Calu3 (cell line): ENCODE measurements around the gene LRRC56. TPM values are rescaled to one million over a fixed set of nuclear protein-coding genes. Genes with fewer than 3 reads are reported as not detected.

Experiments
- BruUV-seq: library from RNA; stranded (reverse); fragments of 400-500 nt; replicated peaks from 2 replicates; lab custom pipeline; 2021; lab: Mats Ljungman, UMichigan
- CTCF ChIA-PET: fragments of 300-600 bp; sonication (Branson Sonifier 250); formaldehyde crosslinking; loops from one replicate; lab custom pipeline; 2022; ENCODE audit warnings: antibody characterized with exemption; lab: Charles Lee
- DNase-seq: peaks from one replicate; pipeline ENCODE4 v3.0.0; 2022
- H3K27ac Mint-ChIP-seq: one replicate; pipeline ENCODE4 v1.8.0; 2022; ENCODE audit warnings: mixed read lengths; ENCODE audit not compliant: unreplicated experiment
- H3K27me3 Mint-ChIP-seq: one replicate; pipeline ENCODE4 v1.8.0; 2022; ENCODE audit warnings: mixed read lengths; ENCODE audit not compliant: unreplicated experiment
- H3K36me3 Mint-ChIP-seq: one replicate; pipeline ENCODE4 v1.8.0; 2022; ENCODE audit warnings: mild to moderate bottlenecking, moderate library complexity, mixed read lengths; ENCODE audit not compliant: insufficient read depth, unreplicated experiment
- H3K4me1 Mint-ChIP-seq: one replicate; pipeline ENCODE4 v1.8.0; 2022; ENCODE audit warnings: mild to moderate bottlenecking, low read depth, mixed read lengths; ENCODE audit not compliant: unreplicated experiment
- H3K4me3 Mint-ChIP-seq: one replicate; pipeline ENCODE4 v1.8.0; 2022; ENCODE audit warnings: mild to moderate bottlenecking, low read depth, moderate library complexity, mixed read lengths; ENCODE audit not compliant: unreplicated experiment
- H3K9me3 Mint-ChIP-seq: one replicate; pipeline ENCODE4 v1.8.0; 2022; ENCODE audit warnings: low read depth, mixed read lengths; ENCODE audit not compliant: unreplicated experiment
- CTCF ChIP-seq: fragments of 200-600 bp; IDR thresholded peaks from one replicate; pipeline ENCODE4 v1.8.0; 2022; ENCODE audit warnings: antibody characterized with exemption; ENCODE audit not compliant: unreplicated experiment
- intact Hi-C: fragments of 100-400 bp; cut with micrococcal nuclease; formaldehyde crosslinking; loops from one replicate; pipeline ENCODE4 v1.10.0; 2022; ENCODE audit not compliant: unreplicated experiment
- microRNA-seq: library from miRNA; unstranded; fragments of <30 nt; microRNA quantifications from one replicate; pipeline ENCODE4 v1.2.0, GENCODE V29; 2022
- total RNA-seq: library from RNA; stranded (reverse); gene quantifications from 2 replicates; pipeline ENCODE4 v1.2.3, GENCODE V29; 2022

The LRRC56 gene
- total RNA-seq, 1 experiment from 2014 or later: 2.6 TPM

- BruUV-seq: no TSS peak
- H3K4me3 Mint-ChIP-seq: no peak overlapping the region
- intact Hi-C loops: no loop called here
- no peaks in the 10 kb centered on the region for H3K4me1 Mint-ChIP-seq
- no peak for DNase-seq
- H3K27me3 Mint-ChIP-seq: no peaks in the 10 kb centered on the region
- H3K27ac Mint-ChIP-seq: no peak overlapping the region
- H3K9me3 Mint-ChIP-seq: no peaks in the 10 kb centered on the region
- CTCF ChIA-PET: no interaction called here
- TF ChIP-seq CTCF: no peak
- H3K36me3 Mint-ChIP-seq: peaks cover 73% of the 10 kb centered on the region
These were observed 60.8 kb downstream of the LRRC56 start for GRCh38 chr11:598005-598680.

GRCh38 chr11:601573-602245, 64.4 kb downstream of the LRRC56 start:
- no peak for DNase-seq
- no peak overlapping the region for H3K27ac Mint-ChIP-seq
- TF ChIP-seq CTCF: no peak
- no TSS peak for BruUV-seq
- no peaks in the 10 kb centered on the region for H3K9me3 Mint-ChIP-seq
- no peaks in the 10 kb centered on the region for H3K4me1 Mint-ChIP-seq
- H3K4me3 Mint-ChIP-seq: no peak overlapping the region
- intact Hi-C loops: no loop called here
- H3K27me3 Mint-ChIP-seq: no peaks in the 10 kb centered on the region
- H3K36me3 Mint-ChIP-seq: peaks cover 72% of the 10 kb centered on the region
- CTCF ChIA-PET: interaction anchor here (0.6 kb wide), 1 partner anchor 21 kb away, joined by 3 read pairs; no protein-coding TSS in a partner anchor

- no peak for TF ChIP-seq CTCF
- Mint-ChIP-seq H3K9me3 (no peaks in the 10 kb centered on the region), H3K27ac (no peak overlapping the region), H3K4me3 (no peak overlapping the region), H3K36me3 (peaks cover 75% of the 10 kb centered on the region), H3K4me1 (no peaks in the 10 kb centered on the region), H3K27me3 (no peaks in the 10 kb centered on the region)
- intact Hi-C loops: no loop called here
- CTCF ChIA-PET: no interaction called here
- DNase-seq: no peak
- no TSS peak for BruUV-seq
These were observed 65.8 kb downstream of the LRRC56 start for GRCh38 chr11:603154-603553.

Small RNA genes within 50 kb of the gene (microRNA-seq; reads per million reads assigned to microRNA genes)
- gene MIR210: 660 reads per million, percentile 81 among the genes with 10 or more reads in this experiment

Other genes starting within 250 kb of the LRRC56 start
- gene PGGHG, start 248.4 kb upstream of the LRRC56 start, total RNA-seq: 9.5 and 13.5 TPM in 2 replicates
- gene IFITM5, start 238.0 kb upstream of the LRRC56 start, total RNA-seq: not detected in 2 replicates
- gene IFITM2, start 229.7 kb upstream of the LRRC56 start, total RNA-seq: 29.1 and 117 TPM in 2 replicates
- 45.6 and 179 TPM in 2 replicates for gene IFITM1, start 223.5 kb upstream of the LRRC56 start, total RNA-seq
- 264 and 492 TPM in 2 replicates for gene IFITM3, start 216.7 kb upstream of the LRRC56 start, total RNA-seq
- 1.9 and 4.6 TPM in 2 replicates for gene B4GALNT4, start 168.0 kb upstream of the LRRC56 start, total RNA-seq
- gene PKP3, start 143.3 kb upstream of the LRRC56 start, total RNA-seq: 128 and 154 TPM in 2 replicates
- 76.3 and 83.6 TPM in 2 replicates for gene SIGIRR, start 122.5 kb upstream of the LRRC56 start, total RNA-seq
- 27.2 and 32.2 TPM in 2 replicates for gene ANO9, start 95.5 kb upstream of the LRRC56 start, total RNA-seq
- 25.1 and 30.4 TPM in 2 replicates for gene PTDSS2, start 87.2 kb upstream of the LRRC56 start, total RNA-seq
- gene RNH1, start 30.3 kb upstream of the LRRC56 start, total RNA-seq: 103 and 107 TPM in 2 replicates
- gene HRAS, start 2.0 kb upstream of the LRRC56 start, total RNA-seq: 42.1 and 47.9 TPM in 2 replicates
- 7.2 and 7.8 TPM in 2 replicates for gene LMNTD2, start 23.2 kb downstream of the LRRC56 start, total RNA-seq
- gene RASSF7, start 23.4 kb downstream of the LRRC56 start, total RNA-seq: 93.3 and 100 TPM in 2 replicates
- 42.3 and 43.2 TPM in 2 replicates for gene PHRF1, start 38.9 kb downstream of the LRRC56 start, total RNA-seq
- gene IRF7, start 78.4 kb downstream of the LRRC56 start, total RNA-seq: 48.7 and 93.5 TPM in 2 replicates
- 5.0 and 7.6 TPM in 2 replicates for gene CDHR5, start 87.4 kb downstream of the LRRC56 start, total RNA-seq
- not detected in 2 replicates for gene SCT, start 89.7 kb downstream of the LRRC56 start, total RNA-seq
- 1.3 TPM in 2 replicates for gene DRD4, start 99.7 kb downstream of the LRRC56 start, total RNA-seq
- gene DEAF1, start 157.7 kb downstream of the LRRC56 start, total RNA-seq: 57.0 and 59.0 TPM in 2 replicates
- gene TMEM80, start 158.3 kb downstream of the LRRC56 start, total RNA-seq: 21.2 and 29.9 TPM in 2 replicates
- gene EPS8L2, start 168.7 kb downstream of the LRRC56 start, total RNA-seq: 212 and 213 TPM in 2 replicates
- gene TALDO1, start 209.9 kb downstream of the LRRC56 start, total RNA-seq: 359 and 379 TPM in 2 replicates
- gene GATD1, start 240.0 kb downstream of the LRRC56 start, total RNA-seq: 73.8 and 83.3 TPM in 2 replicates